GM19438 (cell line): ENCODE data around the gene EPG5.
A peak's percentile ranks its signal among the peaks of the same experiment; 100 is the strongest.

Source experiments
- ATAC-seq: cut with Tn5 transposase; IDR thresholded peaks from one replicate; pipeline ENCODE4 v1.9.1; 2021; ENCODE audit warnings: low read depth; ENCODE audit not compliant: unreplicated experiment

The EPG5 gene

GRCh38 chr18:45923138-45923537 is 44.0 kb downstream of the EPG5 start:
- no peak for ATAC-seq

GRCh38 chr18:45920367-45920766 is 46.8 kb downstream of the EPG5 start:
- no peak for ATAC-seq

- ATAC-seq, result no peak
Observed at GRCh38 chr18:45916302-45916701, 50.8 kb downstream of the EPG5 start.

- no peak for ATAC-seq
Observed at GRCh38 chr18:45913276-45913675, 53.9 kb downstream of the EPG5 start.

- peak; percentile 72 for ATAC-seq
Observed at GRCh38 chr18:45910405-45911023, 56.6 kb downstream of the EPG5 start.

GRCh38 chr18:45901654-45902210 is 65.4 kb downstream of the EPG5 start:
- ATAC-seq, result no peak

GRCh38 chr18:45900623-45901022 is 66.5 kb downstream of the EPG5 start:
- ATAC-seq, result no peak

- no peak for ATAC-seq
Observed at GRCh38 chr18:45896991-45897390, 70.1 kb downstream of the EPG5 start.

GRCh38 chr18:45896452-45896851 is 70.7 kb downstream of the EPG5 start:
- no peak for ATAC-seq

GRCh38 chr18:45895339-45895738 is 71.8 kb downstream of the EPG5 start:
- no peak for ATAC-seq

- no peak for ATAC-seq
Observed at GRCh38 chr18:45894818-45895217, 72.3 kb downstream of the EPG5 start.

- no peak for ATAC-seq
Observed at GRCh38 chr18:45891806-45892205, 75.3 kb downstream of the EPG5 start.

- no peak for ATAC-seq
Observed at GRCh38 chr18:45890606-45891005, 76.5 kb downstream of the EPG5 start.

- no peak for ATAC-seq
Observed at GRCh38 chr18:45889419-45890064, 77.6 kb downstream of the EPG5 start.

GRCh38 chr18:45887585-45887984 is 79.5 kb downstream of the EPG5 start:
- no peak for ATAC-seq

GRCh38 chr18:45880876-45881558 is 86.1 kb downstream of the EPG5 start:
- ATAC-seq, result no peak

GRCh38 chr18:45879681-45880655 is 87.2 kb downstream of the EPG5 start:
- peak; percentile 79 for ATAC-seq

GRCh38 chr18:45877403-45877802 is 89.7 kb downstream of the EPG5 start:
- no peak for ATAC-seq

- no peak for ATAC-seq
Observed at GRCh38 chr18:45876161-45876560, 91.0 kb downstream of the EPG5 start.

- peak; percentile 87 for ATAC-seq
Observed at GRCh38 chr18:45874491-45875184, 92.5 kb downstream of the EPG5 start.
